Ramos (cell line): ENCODE data around the gene TRAF3IP1.

ENCODE experiments used
- in situ Hi-C: fragments of 300-500 bp; cut with MboI; formaldehyde crosslinking; loops from one replicate; pipeline ENCODE4 v1.14.3; 2022; ENCODE audit warnings: low sequenced_read_pairs; ENCODE audit not compliant: unreplicated experiment

TRAF3IP1 gene

GRCh38 chr2:238336151-238336550 is 15.8 kb downstream of the TRAF3IP1 start:
- in situ Hi-C loops, result no loop called here

- in situ Hi-C loops, result no loop called here
Measured at GRCh38 chr2:238336793-238337444, 16.6 kb downstream of the TRAF3IP1 start.

GRCh38 chr2:238337846-238338245 is 17.5 kb downstream of the TRAF3IP1 start:
- in situ Hi-C loops, result no loop called here

- in situ Hi-C loops, result no loop called here
Measured at GRCh38 chr2:238338710-238339394, 18.5 kb downstream of the TRAF3IP1 start.

- in situ Hi-C loops, result no loop called here
Measured at GRCh38 chr2:238339395-238339780, 19.1 kb downstream of the TRAF3IP1 start.

GRCh38 chr2:238339814-238340213 is 19.5 kb downstream of the TRAF3IP1 start:
- in situ Hi-C loops, result no loop called here

GRCh38 chr2:238341536-238341935 is 21.2 kb downstream of the TRAF3IP1 start:
- in situ Hi-C loops, result no loop called here

- in situ Hi-C loops, result no loop called here
Measured at GRCh38 chr2:238344035-238344434, 23.7 kb downstream of the TRAF3IP1 start.

- in situ Hi-C loops, result no loop called here
Measured at GRCh38 chr2:238344517-238344916, 24.2 kb downstream of the TRAF3IP1 start.

GRCh38 chr2:238345297-238345968 is 25.1 kb downstream of the TRAF3IP1 start:
- in situ Hi-C loops, result no loop called here

GRCh38 chr2:238346544-238346943 is 26.2 kb downstream of the TRAF3IP1 start:
- in situ Hi-C loops, result no loop called here

- in situ Hi-C loops, result loop anchor here (25.0 kb wide), 1 partner anchor 437 kb away; no protein-coding TSS in a partner anchor
Measured at GRCh38 chr2:238350150-238350897, 30.0 kb downstream of the TRAF3IP1 start.

- in situ Hi-C loops, result loop anchor here (25.0 kb wide), 1 partner anchor 436 kb away; no protein-coding TSS in a partner anchor
Measured at GRCh38 chr2:238351315-238351714, 31.0 kb downstream of the TRAF3IP1 start.

GRCh38 chr2:238352361-238352760 is 32.0 kb downstream of the TRAF3IP1 start:
- in situ Hi-C loops, result loop anchor here (25.0 kb wide), 1 partner anchor 435 kb away; no protein-coding TSS in a partner anchor

GRCh38 chr2:238358769-238359168 is 38.5 kb downstream of the TRAF3IP1 start:
- in situ Hi-C loops, result loop anchor here (25.0 kb wide), 1 partner anchor 429 kb away; no protein-coding TSS in a partner anchor

GRCh38 chr2:238359403-238359802 is 39.1 kb downstream of the TRAF3IP1 start:
- in situ Hi-C loops, result loop anchor here (25.0 kb wide), 1 partner anchor 428 kb away; no protein-coding TSS in a partner anchor

GRCh38 chr2:238361877-238362276 is 41.6 kb downstream of the TRAF3IP1 start:
- in situ Hi-C loops, result loop anchor here (25.0 kb wide), 1 partner anchor 425 kb away; no protein-coding TSS in a partner anchor

- in situ Hi-C loops, result loop anchor here (25.0 kb wide), 1 partner anchor 425 kb away; no protein-coding TSS in a partner anchor
Measured at GRCh38 chr2:238362626-238363025, 42.3 kb downstream of the TRAF3IP1 start.

- in situ Hi-C loops, result loop anchor here (25.0 kb wide), 1 partner anchor 418 kb away; no protein-coding TSS in a partner anchor
Measured at GRCh38 chr2:238369591-238370040, 49.3 kb downstream of the TRAF3IP1 start.
